Measurements from ENCODE around the gene LRRC74B. TPM values are rescaled to one million over a fixed set of nuclear protein-coding genes. Genes with fewer than 3 reads are reported as not detected.

Gene LRRC74B
- total and polyA plus RNA-seq, 2 of the 4 experiments (the other 2 are of a cell fraction), result not detected

DNA sequence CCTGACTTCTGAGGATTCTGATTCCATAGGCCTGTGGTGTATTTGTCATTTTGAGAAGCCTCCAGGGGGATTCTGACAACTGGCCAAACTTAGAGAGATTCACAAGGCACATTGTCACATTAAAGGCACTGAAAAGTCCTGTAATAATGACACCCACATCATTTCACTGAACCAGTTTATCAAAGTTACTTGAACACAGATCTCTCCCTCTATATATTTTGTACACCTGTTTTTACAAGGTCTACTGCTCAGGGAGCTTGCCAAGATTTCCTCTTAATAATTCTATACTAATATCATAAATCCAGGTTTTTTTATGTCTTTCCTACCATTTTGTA lies 50.0 kb downstream of the LRRC74B start:
- no peak overlapping the region for H4K5ac ChIP-seq (ENCODE audit: low read depth, low read length)
- no TSS peak for BruUV-seq (replicated peaks)
- in situ Hi-C loops (cut with MboI; ENCODE audit: low sequenced_read_pairs), result loop anchor here (10.0 kb wide), 1 partner anchor 81 kb away; the partner anchor contains the start of gene P2RX6

More for the DNA sequence above, 50.0 kb downstream of the LRRC74B start:
- Histone ChIP-seq H4K91ac (ENCODE audit: insufficient read depth, low read depth, low read length) (no peak overlapping the region), H2BK5ac (ENCODE audit: low read depth, low read length, poor library complexity, severe bottlenecking) (no peak overlapping the region), H3K56ac (ENCODE audit: extremely low read depth, insufficient read depth, low read length) (no peak overlapping the region), H4K8ac (ENCODE audit: low read depth in 2 of 2, low read length in 2 of 2) (no peak overlapping the region), H3K14ac (replicated peaks; ENCODE audit: low read depth, low read length) (no peak overlapping the region), H3K18ac (ENCODE audit: low read depth, low read length) (no peak overlapping the region), H4K20me1 (ENCODE audit: insufficient read depth, low read length) (no peaks in the 10 kb centered on the region), H2AK9ac (replicated peaks; ENCODE audit: low read depth, low read length, poor library complexity) (no peak overlapping the region), H3K4me1 (ENCODE audit: control insufficient read depth, insufficient read depth, low read length) (peaks cover 4% of the 10 kb centered on the region), H2AK5ac (ENCODE audit: low read depth, low read length) (no peak overlapping the region), H2AFZ (replicated peaks; ENCODE audit: low read length, poor library complexity) (no peak overlapping the region), H3K9ac (ENCODE audit: low read depth, low read length) (no peak overlapping the region), H3K9me3 (ENCODE audit: control insufficient read depth, insufficient read depth, low read length) (no peaks in the 10 kb centered on the region), H3K4ac (ENCODE audit: low read depth, low read length) (no peak overlapping the region), H3K4me3 (ENCODE audit: insufficient read depth, low read depth, low read length) (no peak overlapping the region), H3K79me1 (ENCODE audit: low read depth in 1 of 2, low read length in 2 of 2) (no peaks in the 10 kb centered on the region), H2BK120ac (ENCODE audit: low read depth, low read length) (no peak overlapping the region), H3K4me2 (ENCODE audit: low read depth, low read length) (no peak overlapping the region), H3K9me1 (ENCODE audit: insufficient read depth, low read length) (no peaks in the 10 kb centered on the region), H2BK20ac (ENCODE audit: low read depth, low read length) (no peak overlapping the region), H3K27me3 (ENCODE audit: control insufficient read depth, insufficient read depth, low read length) (peaks cover 12% of the 10 kb centered on the region), H3K27ac (ENCODE audit: insufficient read depth, low read length) (no peak overlapping the region), H3K36me3 (ENCODE audit: control insufficient read depth, insufficient read depth, low read length) (no peaks in the 10 kb centered on the region), H2BK15ac (ENCODE audit: low read depth, low read length) (no peak overlapping the region), H3K23ac (ENCODE audit: low read depth, low read length) (no peak overlapping the region)
- CTCF ChIA-PET, result no interaction called here
- intact Hi-C loops (cut with micrococcal nuclease) (no loop called here), dilution Hi-C loops (cut with HindIII; ENCODE audit: low sequenced_read_pairs, unreplicated experiment) (no loop called here)
- ATAC-seq (ENCODE audit: low read depth), result no peak
- TF ChIP-seq CTCF (conservative IDR thresholded peaks at IDR 0.05; ENCODE audit: low read depth, low read length) (no peak), BHLHE40 (IDR thresholded peaks at IDR 0.05; ENCODE audit: low read depth, low read length) (no peak), RCOR1 (IDR thresholded peaks at IDR 0.05; ENCODE audit: insufficient replicate concordance, low read length) (no peak), MAFK (IDR thresholded peaks at IDR 0.05; ENCODE audit: low read depth, low read length) (no peak), FOS (IDR thresholded peaks at IDR 0.05; ENCODE audit: low read depth, low read length) (no peak), RAD21 (IDR thresholded peaks at IDR 0.05; ENCODE audit: low read length) (no peak), CEBPB (IDR thresholded peaks at IDR 0.05; ENCODE audit: low read depth, low read length) (no peak), SMC3 (IDR thresholded peaks at IDR 0.05; ENCODE audit: low read depth, low read length) (no peak), RFX5 (IDR thresholded peaks at IDR 0.05; ENCODE audit: low read depth, low read length) (no peak), MAZ (IDR thresholded peaks at IDR 0.05; ENCODE audit: borderline replicate concordance, low read depth, low read length) (no peak), CHD1 (IDR thresholded peaks at IDR 0.05; ENCODE audit: low read depth, low read length) (no peak), POLR2A (IDR thresholded peaks at IDR 0.05; ENCODE audit: low read depth, low read length) (no peak), NFE2L2 (IDR thresholded peaks at IDR 0.05; ENCODE audit: low read depth, low read length) (no peak), MXI1 (IDR thresholded peaks at IDR 0.05; ENCODE audit: borderline replicate concordance, low read depth, low read length) (no peak)
- TF ChIP-seq, protein P1, sequence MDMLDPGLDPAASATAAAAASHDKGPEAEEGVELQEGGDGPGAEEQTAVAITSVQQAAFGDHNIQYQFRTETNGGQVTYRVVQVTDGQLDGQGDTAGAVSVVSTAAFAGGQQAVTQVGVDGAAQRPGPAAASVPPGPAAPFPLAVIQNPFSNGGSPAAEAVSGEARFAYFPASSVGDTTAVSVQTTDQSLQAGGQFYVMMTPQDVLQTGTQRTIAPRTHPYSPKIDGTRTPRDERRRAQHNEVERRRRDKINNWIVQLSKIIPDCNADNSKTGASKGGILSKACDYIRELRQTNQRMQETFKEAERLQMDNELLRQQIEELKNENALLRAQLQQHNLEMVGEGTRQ (IDR thresholded peaks at IDR 0.05; ENCODE audit: low read depth, low read length), result no peak
- TF ChIP-seq, protein P2, sequence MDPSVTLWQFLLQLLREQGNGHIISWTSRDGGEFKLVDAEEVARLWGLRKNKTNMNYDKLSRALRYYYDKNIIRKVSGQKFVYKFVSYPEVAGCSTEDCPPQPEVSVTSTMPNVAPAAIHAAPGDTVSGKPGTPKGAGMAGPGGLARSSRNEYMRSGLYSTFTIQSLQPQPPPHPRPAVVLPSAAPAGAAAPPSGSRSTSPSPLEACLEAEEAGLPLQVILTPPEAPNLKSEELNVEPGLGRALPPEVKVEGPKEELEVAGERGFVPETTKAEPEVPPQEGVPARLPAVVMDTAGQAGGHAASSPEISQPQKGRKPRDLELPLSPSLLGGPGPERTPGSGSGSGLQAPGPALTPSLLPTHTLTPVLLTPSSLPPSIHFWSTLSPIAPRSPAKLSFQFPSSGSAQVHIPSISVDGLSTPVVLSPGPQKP (IDR thresholded peaks at IDR 0.05; ENCODE audit: borderline replicate concordance, low read depth, low read length), result no peak
- DNase-seq, result no peak
- POLR2A ChIA-PET (ENCODE audit: unreplicated experiment), result no interaction called here

Measured in IMR-90 (cell line).